Measurements from ENCODE around the gene TBX6.

TBX6 gene

DNA sequence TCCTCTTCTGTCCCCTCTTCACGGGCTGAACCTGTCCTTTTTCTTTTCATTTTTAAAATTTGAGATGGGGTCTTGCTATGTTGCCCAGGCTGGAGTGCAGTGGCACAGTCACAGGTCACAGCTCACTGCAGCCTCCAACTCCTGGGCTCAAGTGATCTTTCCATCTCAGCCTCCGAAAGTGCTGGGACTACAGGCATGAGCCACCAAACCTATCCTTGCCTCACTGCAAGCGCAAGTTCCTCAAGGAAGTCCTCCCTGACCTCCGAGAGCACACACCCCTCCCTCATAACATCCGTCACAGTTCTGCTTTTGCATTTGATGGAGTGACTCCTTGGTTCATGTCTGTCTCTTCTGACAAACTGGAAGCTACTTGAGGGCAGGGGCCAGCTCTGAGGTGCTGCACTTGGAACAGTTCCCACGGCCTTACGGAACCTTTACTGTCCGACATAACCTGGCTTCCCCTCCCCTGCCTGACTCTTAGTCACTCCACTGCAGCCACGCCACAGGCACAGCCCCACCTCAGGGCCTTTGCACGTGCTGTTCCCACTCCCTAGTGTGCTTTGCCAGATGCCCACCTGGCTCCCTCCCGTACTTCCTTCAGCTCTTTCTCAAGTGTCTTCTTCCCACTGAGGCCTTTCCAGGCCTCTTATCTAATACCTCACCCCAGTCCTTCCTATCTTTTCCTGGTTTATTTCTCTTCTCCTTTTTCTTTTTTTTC lies 4.4 kb downstream of the TBX6 start:
- no peaks in the 10 kb centered on the region for H3K9me3 ChIP-seq (ENCODE audit: control insufficient read depth in 5 of 5, low read length in 5 of 5)
- H3K4me1 ChIP-seq (ENCODE audit: control insufficient read depth in 5 of 5, insufficient read depth in 5 of 5, low read length in 5 of 5): peaks cover 2 to 31% (median 29%) of the 10 kb centered on the region in 5 donors
- no peak overlapping the region for H3K9ac ChIP-seq (ENCODE audit: low read length in 5 of 5)
- no peak overlapping the region for H3K27ac ChIP-seq (ENCODE audit: low read depth, low read length)
- peaks cover 0 to 34% (median 28%) of the 10 kb centered on the region in 5 donors for H3K36me3 ChIP-seq (ENCODE audit: control insufficient read depth in 5 of 5, insufficient read depth in 5 of 5, low read length in 5 of 5)
- H3K4me3 ChIP-seq (ENCODE audit: low read depth in 1 of 5, low read length in 5 of 5): no peak overlapping the region
- no peaks in the 10 kb centered on the region for H3K27me3 ChIP-seq (ENCODE audit: control insufficient read depth in 5 of 5, insufficient read depth in 4 of 5, low read length in 5 of 5)

DNA sequence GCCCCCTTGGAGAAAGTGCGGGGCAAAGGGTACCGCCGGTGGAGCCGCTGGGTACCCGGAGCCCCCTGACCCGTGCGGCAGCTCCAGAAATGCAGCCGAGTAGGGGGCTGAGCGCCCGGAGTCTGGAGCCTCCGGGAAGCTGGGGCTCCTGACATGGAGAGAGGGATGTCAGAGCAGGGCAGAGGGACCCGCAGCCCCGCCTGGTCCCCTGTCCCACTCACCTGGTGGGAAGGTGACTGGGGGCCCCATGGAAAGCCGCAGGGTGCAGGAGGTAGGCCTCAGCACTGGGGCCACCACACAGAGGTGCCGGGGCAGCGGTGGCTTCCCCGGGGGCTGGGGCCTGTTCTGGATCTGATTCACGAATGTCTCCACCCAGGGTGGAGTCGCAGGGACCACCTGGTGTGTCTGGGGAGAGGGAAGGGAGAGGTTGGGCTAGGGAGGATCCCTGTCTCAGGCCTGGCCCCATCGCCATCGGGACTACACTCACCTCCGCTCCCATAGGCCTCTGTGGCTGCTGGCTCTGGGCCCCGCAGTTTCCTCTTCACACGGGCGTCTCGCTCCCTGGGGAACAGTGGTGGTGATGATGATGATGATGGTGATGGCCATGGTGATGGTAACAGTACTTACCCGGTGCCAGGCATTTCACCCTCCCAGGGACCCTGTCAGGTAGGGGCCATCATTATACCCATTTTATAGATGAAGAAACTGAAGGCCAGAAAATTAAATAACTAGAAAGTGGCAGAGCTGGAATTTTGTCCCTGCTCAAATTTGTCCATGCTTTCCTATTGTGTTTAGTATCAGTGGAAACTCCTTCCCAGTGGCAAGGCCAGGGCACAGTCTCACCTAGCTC lies 5.2 kb downstream of the TBX6 start:
- Histone ChIP-seq H3K9ac (ENCODE audit: low read length in 5 of 5) (no peak overlapping the region), H3K36me3 (ENCODE audit: control insufficient read depth in 5 of 5, insufficient read depth in 5 of 5, low read length in 5 of 5) (peaks cover 0 to 41% (median 33%) of the 10 kb centered on the region in 5 donors), H3K4me3 (ENCODE audit: low read depth in 1 of 5, low read length in 5 of 5) (no peak overlapping the region), H3K4me1 (ENCODE audit: control insufficient read depth in 5 of 5, insufficient read depth in 5 of 5, low read length in 5 of 5) (peaks cover 2 to 25% (median 22%) of the 10 kb centered on the region in 5 donors), H3K9me3 (ENCODE audit: control insufficient read depth in 5 of 5, low read length in 5 of 5) (no peaks in the 10 kb centered on the region), H3K27me3 (ENCODE audit: control insufficient read depth in 5 of 5, insufficient read depth in 4 of 5, low read length in 5 of 5) (no peaks in the 10 kb centered on the region), H3K27ac (ENCODE audit: low read depth, low read length) (no peak overlapping the region)

DNA sequence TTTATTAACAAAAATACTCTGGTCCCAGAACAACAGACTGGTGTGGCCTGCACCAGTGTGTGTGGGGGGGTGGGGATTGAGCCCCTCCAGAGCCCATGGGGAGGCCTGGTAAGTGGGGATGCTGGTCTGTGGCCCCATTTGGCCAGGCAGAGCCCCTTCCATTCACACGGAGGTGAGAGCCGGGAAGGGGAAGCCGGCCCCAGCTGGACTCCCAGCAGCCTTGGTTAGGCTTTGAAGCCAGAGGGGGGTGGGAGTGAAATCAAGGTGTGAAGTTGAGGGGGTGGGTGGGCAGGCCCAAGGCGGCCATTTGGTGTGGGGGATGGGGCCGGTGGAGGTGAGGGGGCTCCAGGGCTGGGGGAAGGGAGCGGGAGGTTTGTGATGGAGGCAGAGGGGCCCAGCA lies 5.9 kb downstream of the TBX6 start:
- no peaks in the 10 kb centered on the region for H3K9me3 ChIP-seq (ENCODE audit: control insufficient read depth in 5 of 5, low read length in 5 of 5)
- peaks cover 2 to 19% (median 15%) of the 10 kb centered on the region in 5 donors for H3K4me1 ChIP-seq (ENCODE audit: control insufficient read depth in 5 of 5, insufficient read depth in 5 of 5, low read length in 5 of 5)
- H3K4me3 ChIP-seq (ENCODE audit: low read depth in 1 of 5, low read length in 5 of 5): no peak overlapping the region
- no peaks in the 10 kb centered on the region for H3K27me3 ChIP-seq (ENCODE audit: control insufficient read depth in 5 of 5, insufficient read depth in 4 of 5, low read length in 5 of 5)
- H3K36me3 ChIP-seq (ENCODE audit: control insufficient read depth in 5 of 5, insufficient read depth in 5 of 5, low read length in 5 of 5): peaks cover 0 to 48% (median 39%) of the 10 kb centered on the region in 5 donors
- peak overlapping the region in 2 of 5 donors; percentile 67 to 74 for H3K9ac ChIP-seq (ENCODE audit: low read length in 5 of 5)
- peak overlapping the region; percentile 76 for H3K27ac ChIP-seq (ENCODE audit: low read depth, low read length)

DNA sequence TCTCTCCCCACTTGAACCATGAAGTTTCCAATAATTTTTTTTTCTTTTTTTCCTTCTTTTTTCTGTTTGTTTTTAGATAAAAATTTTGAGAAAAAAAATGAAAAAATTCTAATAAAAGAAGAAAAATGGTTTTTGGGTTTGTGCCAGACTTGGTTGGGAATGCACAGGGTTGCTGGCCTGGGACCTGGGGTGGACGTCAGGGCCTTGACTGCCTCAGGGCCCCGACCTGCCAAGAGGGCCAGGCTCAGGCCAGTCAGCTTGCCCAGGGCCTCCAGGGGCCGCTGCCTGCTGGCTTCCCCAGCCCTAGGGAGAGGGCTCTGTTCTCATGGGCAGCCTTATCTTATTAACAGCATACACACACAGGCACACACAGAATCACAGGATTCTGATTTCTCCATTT lies 6.5 kb downstream of the TBX6 start:
- peaks cover 2 to 13% (median 10%) of the 10 kb centered on the region in 5 donors for H3K4me1 ChIP-seq (ENCODE audit: control insufficient read depth in 5 of 5, insufficient read depth in 5 of 5, low read length in 5 of 5)
- no peaks in the 10 kb centered on the region for H3K9me3 ChIP-seq (ENCODE audit: control insufficient read depth in 5 of 5, low read length in 5 of 5)
- peaks cover 0 to 51% (median 41%) of the 10 kb centered on the region in 5 donors for H3K36me3 ChIP-seq (ENCODE audit: control insufficient read depth in 5 of 5, insufficient read depth in 5 of 5, low read length in 5 of 5)
- H3K27me3 ChIP-seq (ENCODE audit: control insufficient read depth in 5 of 5, insufficient read depth in 4 of 5, low read length in 5 of 5): no peaks in the 10 kb centered on the region
- H3K9ac ChIP-seq (ENCODE audit: low read length in 5 of 5): peak overlapping the region in 2 of 5 donors; percentile 67 to 74
- peak overlapping the region; percentile 76 for H3K27ac ChIP-seq (ENCODE audit: low read depth, low read length)
- H3K4me3 ChIP-seq (ENCODE audit: low read depth in 1 of 5, low read length in 5 of 5): no peak overlapping the region

DNA sequence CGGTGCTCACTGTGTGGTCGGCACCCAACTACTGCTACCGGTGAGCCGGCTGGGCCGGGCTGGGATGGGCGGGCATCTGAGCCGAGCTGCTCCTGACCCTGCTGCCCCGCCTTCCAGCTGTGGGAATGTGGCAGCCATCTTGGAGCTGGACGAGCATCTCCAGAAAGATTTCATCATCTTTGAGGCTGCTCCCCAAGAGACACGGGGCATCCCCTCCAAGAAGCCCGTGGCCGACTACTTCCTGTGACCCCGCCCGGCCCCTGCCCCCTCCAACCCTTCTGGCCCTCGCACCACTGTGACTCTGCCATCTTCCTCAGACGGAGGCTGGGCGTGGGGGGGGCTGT lies 6.9 kb downstream of the TBX6 start:
- Histone ChIP-seq H3K27me3 (ENCODE audit: control insufficient read depth in 5 of 5, insufficient read depth in 4 of 5, low read length in 5 of 5) (no peaks in the 10 kb centered on the region), H3K36me3 (ENCODE audit: control insufficient read depth in 5 of 5, insufficient read depth in 5 of 5, low read length in 5 of 5) (peaks cover 0 to 54% (median 45%) of the 10 kb centered on the region in 5 donors), H3K27ac (ENCODE audit: low read depth, low read length) (peak overlapping the region; percentile 76), H3K4me3 (ENCODE audit: low read depth in 1 of 5, low read length in 5 of 5) (no peak overlapping the region), H3K9ac (ENCODE audit: low read length in 5 of 5) (no peak overlapping the region), H3K9me3 (ENCODE audit: control insufficient read depth in 5 of 5, low read length in 5 of 5) (no peaks in the 10 kb centered on the region), H3K4me1 (ENCODE audit: control insufficient read depth in 5 of 5, insufficient read depth in 5 of 5, low read length in 5 of 5) (peaks cover 2 to 11% (median 10%) of the 10 kb centered on the region in 5 donors)

DNA sequence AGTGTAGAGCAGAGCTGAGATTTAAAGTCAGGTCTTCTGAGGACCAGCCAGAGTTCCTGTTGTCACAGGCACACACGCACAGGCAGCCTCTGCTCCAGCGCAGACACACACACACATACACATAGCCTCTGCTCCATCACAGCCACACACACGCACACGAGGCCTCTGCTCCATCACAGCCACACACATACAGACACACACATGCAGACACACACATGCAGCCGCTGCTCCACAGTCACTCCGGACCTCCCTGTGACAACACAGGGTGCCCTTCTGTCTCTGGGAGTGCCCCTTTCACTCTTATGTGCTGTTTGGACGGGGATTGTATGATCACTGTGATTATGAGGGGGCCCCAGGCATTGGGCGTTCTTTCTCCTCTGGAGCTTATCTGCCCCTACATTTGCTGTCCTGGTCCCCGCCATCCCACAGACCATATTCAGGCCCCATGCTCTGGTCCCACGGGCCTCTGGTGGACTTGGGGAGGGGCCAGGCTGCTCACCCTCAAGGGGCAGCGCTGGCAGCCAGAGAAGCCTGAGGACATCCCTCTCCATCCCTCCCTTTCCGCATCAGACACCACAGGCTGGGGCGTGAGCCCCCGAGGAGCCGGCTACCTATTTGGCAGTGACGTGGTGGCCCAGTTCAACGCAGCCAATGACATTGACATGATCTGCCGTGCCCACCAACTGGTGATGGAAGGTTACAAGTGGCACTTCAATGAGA lies 7.5 kb downstream of the TBX6 start:
- H3K4me3 ChIP-seq (ENCODE audit: low read depth in 1 of 5, low read length in 5 of 5): no peak overlapping the region
- peak overlapping the region; percentile 76 for H3K27ac ChIP-seq (ENCODE audit: low read depth, low read length)
- H3K9ac ChIP-seq (ENCODE audit: low read length in 5 of 5): no peak overlapping the region
- no peaks in the 10 kb centered on the region for H3K27me3 ChIP-seq (ENCODE audit: control insufficient read depth in 5 of 5, insufficient read depth in 4 of 5, low read length in 5 of 5)
- H3K4me1 ChIP-seq (ENCODE audit: control insufficient read depth in 5 of 5, insufficient read depth in 5 of 5, low read length in 5 of 5): peaks cover 2 to 11% (median 10%) of the 10 kb centered on the region in 5 donors
- H3K9me3 ChIP-seq (ENCODE audit: control insufficient read depth in 5 of 5, low read length in 5 of 5): no peaks in the 10 kb centered on the region
- peaks cover 0 to 59% (median 49%) of the 10 kb centered on the region in 5 donors for H3K36me3 ChIP-seq (ENCODE audit: control insufficient read depth in 5 of 5, insufficient read depth in 5 of 5, low read length in 5 of 5)

DNA sequence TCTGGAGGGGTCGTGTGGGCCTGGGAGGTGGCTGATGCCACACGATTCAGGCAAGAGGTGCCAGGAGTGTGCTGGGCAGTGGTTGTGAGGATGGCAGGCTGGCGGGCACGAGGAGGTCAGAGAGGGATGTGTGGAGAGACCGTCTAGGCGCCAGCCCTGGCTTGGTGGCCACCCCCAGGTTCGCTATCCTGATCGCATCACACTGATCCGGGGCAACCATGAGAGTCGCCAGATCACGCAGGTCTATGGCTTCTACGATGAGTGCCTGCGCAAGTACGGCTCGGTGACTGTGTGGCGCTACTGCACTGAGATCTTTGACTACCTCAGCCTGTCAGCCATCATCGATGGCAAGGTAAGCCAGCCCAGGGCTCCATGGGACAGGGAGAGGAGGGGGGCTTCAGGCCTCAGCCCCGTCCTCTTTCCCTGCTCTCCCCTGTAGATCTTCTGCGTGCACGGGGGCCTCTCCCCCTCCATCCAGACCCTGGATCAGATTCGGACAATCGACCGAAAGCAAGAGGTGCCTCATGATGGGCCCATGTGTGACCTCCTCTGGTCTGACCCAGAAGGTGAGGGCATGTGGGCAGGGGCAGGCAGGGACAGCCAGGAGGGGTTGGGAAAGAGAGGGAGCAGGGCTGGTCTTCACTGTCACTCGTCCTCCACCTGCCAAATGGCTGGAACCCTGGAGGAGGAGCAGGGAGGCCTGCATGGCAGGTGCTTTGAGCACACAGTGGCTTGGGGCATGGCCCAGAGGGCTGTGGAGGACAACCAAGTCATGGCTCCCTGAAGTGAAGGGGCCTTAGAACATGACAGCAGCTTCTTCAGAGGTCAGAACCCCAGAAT lies 8.3 kb downstream of the TBX6 start:
- Histone ChIP-seq H3K27me3 (ENCODE audit: control insufficient read depth in 5 of 5, insufficient read depth in 4 of 5, low read length in 5 of 5) (no peaks in the 10 kb centered on the region), H3K9me3 (ENCODE audit: control insufficient read depth in 5 of 5, low read length in 5 of 5) (no peaks in the 10 kb centered on the region), H3K27ac (ENCODE audit: low read depth, low read length) (no peak overlapping the region), H3K9ac (ENCODE audit: low read length in 5 of 5) (no peak overlapping the region), H3K4me3 (ENCODE audit: low read depth in 1 of 5, low read length in 5 of 5) (no peak overlapping the region), H3K4me1 (ENCODE audit: control insufficient read depth in 5 of 5, insufficient read depth in 5 of 5, low read length in 5 of 5) (peaks cover 3 to 11% (median 10%) of the 10 kb centered on the region in 5 donors), H3K36me3 (ENCODE audit: control insufficient read depth in 5 of 5, insufficient read depth in 5 of 5, low read length in 5 of 5) (peaks cover 0 to 65% (median 55%) of the 10 kb centered on the region in 5 donors)

DNA sequence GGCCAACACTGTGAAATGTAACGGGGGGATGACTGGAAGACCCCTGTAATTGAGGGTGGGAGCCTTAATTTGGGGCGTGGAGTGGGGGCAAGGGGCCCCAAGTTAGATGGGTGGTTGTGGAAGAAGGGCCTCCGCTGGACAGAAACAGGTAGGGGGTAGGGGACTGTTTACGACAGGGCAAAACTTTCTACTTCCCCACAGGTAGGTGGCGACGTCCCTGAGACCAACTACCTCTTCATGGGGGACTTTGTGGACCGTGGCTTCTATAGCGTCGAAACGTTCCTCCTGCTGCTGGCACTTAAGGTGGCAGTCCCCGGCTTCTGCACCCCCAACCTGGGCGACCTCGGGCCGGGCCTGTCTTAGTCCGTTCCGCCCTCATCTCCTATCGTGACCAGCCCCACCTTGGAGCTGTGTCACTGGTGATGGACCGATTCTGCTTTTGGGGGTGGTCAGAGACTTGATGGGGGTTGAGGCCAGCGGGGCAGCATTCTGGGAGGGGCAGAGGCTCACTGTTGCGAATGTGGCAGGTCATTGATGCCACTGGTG lies 9.1 kb downstream of the TBX6 start:
- Histone ChIP-seq H3K36me3 (ENCODE audit: control insufficient read depth in 5 of 5, insufficient read depth in 5 of 5, low read length in 5 of 5) (peaks cover 0 to 73% (median 61%) of the 10 kb centered on the region in 5 donors), H3K9me3 (ENCODE audit: control insufficient read depth in 5 of 5, low read length in 5 of 5) (no peaks in the 10 kb centered on the region), H3K27ac (ENCODE audit: low read depth, low read length) (no peak overlapping the region), H3K27me3 (ENCODE audit: control insufficient read depth in 5 of 5, insufficient read depth in 4 of 5, low read length in 5 of 5) (no peaks in the 10 kb centered on the region), H3K4me3 (ENCODE audit: low read depth in 1 of 5, low read length in 5 of 5) (no peak overlapping the region), H3K4me1 (ENCODE audit: control insufficient read depth in 5 of 5, insufficient read depth in 5 of 5, low read length in 5 of 5) (peaks cover 3 to 16% (median 15%) of the 10 kb centered on the region in 5 donors), H3K9ac (ENCODE audit: low read length in 5 of 5) (no peak overlapping the region)

DNA sequence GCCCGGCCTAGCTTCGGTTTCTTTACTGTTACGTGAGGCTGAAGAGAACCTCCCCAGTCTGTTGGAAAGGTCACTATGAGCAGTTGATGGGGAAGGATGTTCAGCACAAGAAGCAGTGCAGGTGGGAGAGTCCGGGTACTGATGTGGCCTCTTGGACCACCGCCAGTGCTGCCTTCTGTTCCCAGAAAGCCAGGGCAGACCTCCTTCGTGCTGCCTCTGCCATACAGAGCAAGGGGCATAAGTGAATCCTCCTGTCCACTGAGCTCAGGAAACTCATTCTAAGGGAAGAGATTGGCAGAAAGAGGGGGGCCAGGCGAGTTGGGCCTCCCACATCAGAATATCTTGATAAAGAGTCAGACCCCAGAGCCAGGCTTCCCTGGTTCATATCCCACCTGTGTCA lies 12.2 kb downstream of the TBX6 start:
- H3K36me3 ChIP-seq (ENCODE audit: control insufficient read depth in 5 of 5, insufficient read depth in 5 of 5, low read length in 5 of 5): peaks cover 0 to 66% (median 60%) of the 10 kb centered on the region in 5 donors
- H3K4me1 ChIP-seq (ENCODE audit: control insufficient read depth in 5 of 5, insufficient read depth in 5 of 5, low read length in 5 of 5): peaks cover 7 to 31% (median 24%) of the 10 kb centered on the region in 5 donors
- no peaks in the 10 kb centered on the region for H3K27me3 ChIP-seq (ENCODE audit: control insufficient read depth in 5 of 5, insufficient read depth in 4 of 5, low read length in 5 of 5)
- no peaks in the 10 kb centered on the region for H3K9me3 ChIP-seq (ENCODE audit: control insufficient read depth in 5 of 5, low read length in 5 of 5)
- H3K27ac ChIP-seq (ENCODE audit: low read depth, low read length): no peak overlapping the region
- H3K4me3 ChIP-seq (ENCODE audit: low read depth in 1 of 5, low read length in 5 of 5): no peak overlapping the region
- H3K9ac ChIP-seq (ENCODE audit: low read length in 5 of 5): no peak overlapping the region
